Measurements from ENCODE around the gene DIAPH3. TPM values are rescaled to one million over a fixed set of nuclear protein-coding genes. Genes with fewer than 3 reads are reported as not detected.
"Not testable (repeated sequence)": the region's sequence is repeated elsewhere in the genome, so short reads cannot be mapped to it uniquely, and the experiment has no call there.

Gene DIAPH3
- polyA plus RNA-seq, 3 donors = 0.04 to 0.09 TPM; not detected in 1

DNA sequence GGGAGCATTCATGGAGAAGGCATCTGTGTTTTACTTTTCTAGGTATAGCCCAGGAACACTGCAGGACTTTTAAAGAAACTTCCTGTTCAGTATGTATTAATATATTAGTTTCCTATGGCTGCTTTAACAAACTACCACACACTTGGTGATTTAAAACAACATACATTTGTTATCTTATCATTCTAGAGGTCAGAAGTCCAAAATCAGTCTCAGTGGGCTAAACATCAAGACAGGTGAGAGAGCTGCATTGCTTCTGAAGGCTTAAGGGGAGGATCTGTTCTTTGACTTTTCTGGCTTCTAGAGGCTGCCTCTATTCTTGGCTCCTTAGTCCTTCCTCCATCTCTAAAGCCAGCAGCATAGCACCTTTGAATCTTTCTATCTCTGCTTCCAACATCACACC, 37.6 kb upstream of the DIAPH3 start:
- Histone ChIP-seq H3K36me3 (replicated peaks in 1 of 2; ENCODE audit: control insufficient read depth in 1 of 2, insufficient read depth in 2 of 2, low read length in 2 of 2) (no peaks in the 10 kb centered on the region), H2AFZ (ENCODE audit: insufficient read depth, low read depth, low read length, poor library complexity, severe bottlenecking) (no peak overlapping the region), H3K27ac (ENCODE audit: low read depth in 1 of 2, low read length in 2 of 2) (no peak overlapping the region), H3K4me3 (replicated peaks in 1 of 3; ENCODE audit: low read depth in 2 of 3, low read length in 3 of 3) (no peak overlapping the region), H3K4me2 (replicated peaks; ENCODE audit: extremely low read depth, low read length, poor library complexity, severe bottlenecking) (no peak overlapping the region), H3K9me3 (replicated peaks in 1 of 2; ENCODE audit: control insufficient read depth in 1 of 2, insufficient read depth in 1 of 2, low read length in 2 of 2) (no peaks in the 10 kb centered on the region), H4K20me1 (ENCODE audit: insufficient read depth, low read length) (no peaks in the 10 kb centered on the region), H3K79me2 (ENCODE audit: insufficient read depth, low read length) (no peaks in the 10 kb centered on the region), H3K9ac (ENCODE audit: insufficient read depth, low read length, poor library complexity, severe bottlenecking) (no peak overlapping the region), H3K27me3 (ENCODE audit: control insufficient read depth in 2 of 2, insufficient read depth in 2 of 2, low read length in 2 of 2) (no peaks in the 10 kb centered on the region), H3K4me1 (ENCODE audit: control insufficient read depth in 1 of 2, insufficient read depth in 2 of 2, low read length in 2 of 2) (no peaks in the 10 kb centered on the region)
- Mint-ChIP-seq H3K9me3 (peaks cover 0 to 2% (median 0%) of the 10 kb centered on the region in 7 donors), H3K36me3 (no peaks in the 10 kb centered on the region), H3K4me3 (no peak overlapping the region), H3K27ac (no peak overlapping the region), H3K4me1 (no peaks in the 10 kb centered on the region), H3K27me3 (ENCODE audit: low read depth in 3 of 3) (peaks cover 1 to 3% (median 2%) of the 10 kb centered on the region in 3 donors)
- intact Hi-C loops (cut with micrococcal nuclease) = no loop called here
- no peak for TF ChIP-seq CTCF (IDR thresholded peaks at IDR 0.05)
- DNase-seq = no peak

DNA sequence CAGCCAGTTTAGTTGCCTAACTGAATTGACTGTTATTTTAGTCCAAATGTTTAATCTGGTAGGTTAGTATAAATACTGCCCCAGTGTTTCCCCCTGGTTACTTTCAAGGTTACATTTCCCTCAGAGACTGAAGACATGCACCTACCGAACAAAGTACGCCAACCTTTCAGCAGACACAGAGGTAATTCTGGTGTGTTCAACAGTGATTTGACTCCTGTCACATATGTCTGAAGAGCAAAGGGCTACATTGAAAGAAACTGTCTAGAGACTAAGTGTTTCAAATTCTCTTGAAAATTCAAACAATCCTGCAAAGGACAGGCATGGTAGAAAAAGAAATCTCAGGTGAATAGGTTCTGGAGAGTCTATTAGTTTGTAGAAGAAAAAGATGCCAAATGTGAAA, 32.2 kb upstream of the DIAPH3 start:
- H3K27me3 ChIP-seq (ENCODE audit: control insufficient read depth in 2 of 2, insufficient read depth in 2 of 2, low read length in 2 of 2); H3K79me2 ChIP-seq (ENCODE audit: insufficient read depth, low read length); H3K9me3 ChIP-seq (replicated peaks in 1 of 2; ENCODE audit: control insufficient read depth in 1 of 2, insufficient read depth in 1 of 2, low read length in 2 of 2); intact Hi-C loops (cut with micrococcal nuclease); H3K4me3 ChIP-seq (replicated peaks in 1 of 3; ENCODE audit: low read depth in 2 of 3, low read length in 3 of 3); H3K9ac ChIP-seq (ENCODE audit: insufficient read depth, low read length, poor library complexity, severe bottlenecking); H3K4me1 Mint-ChIP-seq; H3K27me3 Mint-ChIP-seq (ENCODE audit: low read depth in 3 of 3); H3K4me2 ChIP-seq (replicated peaks; ENCODE audit: extremely low read depth, low read length, poor library complexity, severe bottlenecking); H2AFZ ChIP-seq (ENCODE audit: insufficient read depth, low read depth, low read length, poor library complexity, severe bottlenecking); H3K36me3 ChIP-seq (replicated peaks in 1 of 2; ENCODE audit: control insufficient read depth in 1 of 2, insufficient read depth in 2 of 2, low read length in 2 of 2); H3K27ac ChIP-seq (ENCODE audit: low read depth in 1 of 2, low read length in 2 of 2); H3K4me1 ChIP-seq (ENCODE audit: control insufficient read depth in 1 of 2, insufficient read depth in 2 of 2, low read length in 2 of 2); H3K27ac Mint-ChIP-seq; H4K20me1 ChIP-seq (ENCODE audit: insufficient read depth, low read length); H3K9me3 Mint-ChIP-seq; H3K4me3 Mint-ChIP-seq; H3K36me3 Mint-ChIP-seq; DNase-seq: not testable (repeated sequence)
- WGBS (ENCODE audit: insufficient coverage) = no CpG with 5 or more reads among the region's 2 CpGs

Measured in CD14-positive monocyte (primary cell).